GM19468 (cell line): ENCODE measurements around the gene PCDH8.
"Not testable (repeated sequence)": the region's sequence is repeated elsewhere in the genome, so short reads cannot be mapped to it uniquely, and the experiment has no call there.

Experiments
- ATAC-seq: cut with Tn5 transposase; IDR thresholded peaks from one replicate; pipeline ENCODE4 v1.9.1; 2021; ENCODE audit warnings: mild to moderate bottlenecking, moderate library complexity, moderate number of reproducible peaks; ENCODE audit not compliant: unreplicated experiment; ENCODE audit errors: extremely low read depth

The PCDH8 gene

GRCh38 chr13:52830946-52831345, 17.5 kb downstream of the PCDH8 start:
- no peak for ATAC-seq

- no peak for ATAC-seq
Observed at GRCh38 chr13:52827839-52828238, 20.6 kb downstream of the PCDH8 start.

- not testable (repeated sequence) for ATAC-seq
Observed at GRCh38 chr13:52817886-52818285, 30.6 kb downstream of the PCDH8 start.

- no peak for ATAC-seq
Observed at GRCh38 chr13:52815330-52815729, 33.1 kb downstream of the PCDH8 start.

- no peak for ATAC-seq
Observed at GRCh38 chr13:52812941-52813340, 35.5 kb downstream of the PCDH8 start.

- no peak for ATAC-seq
Observed at GRCh38 chr13:52811841-52812240, 36.6 kb downstream of the PCDH8 start.

- ATAC-seq, result no peak
Observed at GRCh38 chr13:52810526-52810925, 37.9 kb downstream of the PCDH8 start.

- ATAC-seq, result no peak
Observed at GRCh38 chr13:52810011-52810410, 38.4 kb downstream of the PCDH8 start.

- ATAC-seq, result no peak
Observed at GRCh38 chr13:52809310-52809769, 39.1 kb downstream of the PCDH8 start.

GRCh38 chr13:52808842-52809219, 39.6 kb downstream of the PCDH8 start:
- no peak for ATAC-seq

- no peak for ATAC-seq
Observed at GRCh38 chr13:52806029-52806428, 42.4 kb downstream of the PCDH8 start.

- no peak for ATAC-seq
Observed at GRCh38 chr13:52804202-52804641, 44.2 kb downstream of the PCDH8 start.

GRCh38 chr13:52800856-52801255, 47.6 kb downstream of the PCDH8 start:
- ATAC-seq, result no peak

GRCh38 chr13:52798770-52799430, 49.5 kb downstream of the PCDH8 start:
- no peak for ATAC-seq

GRCh38 chr13:52797176-52797575, 51.3 kb downstream of the PCDH8 start:
- no peak for ATAC-seq

GRCh38 chr13:52794589-52794988, 53.9 kb downstream of the PCDH8 start:
- no peak for ATAC-seq

GRCh38 chr13:52793515-52794061, 54.9 kb downstream of the PCDH8 start:
- ATAC-seq, result no peak
